Left kidney (tissue), 2 donors: ENCODE data around the gene ANO4. TPM values are rescaled to one million over a fixed set of nuclear protein-coding genes. Genes with fewer than 3 reads are reported as not detected.
"Not testable (repeated sequence)": the region's sequence is repeated elsewhere in the genome, so short reads cannot be mapped to it uniquely, and the experiment has no call there.

Experiments
- DNase-seq: peaks from one replicate; pipeline ENCODE4 v3.0.0-alpha.2; 2013
- polyA plus RNA-seq: library from polyadenylated mRNA; unstranded; fragments of 120-200 nt; gene quantifications from one replicate; pipeline ENCODE4 v1.2.1, GENCODE V29; 2013; ENCODE audit not compliant: insufficient read length

ANO4 gene
- polyA plus RNA-seq, 1 donor = 2.1 TPM

- no peak for DNase-seq
These were observed 80.6 kb downstream of the ANO4 start for GRCh38 chr12:100875156-100875555.

- DNase-seq = no peak
These were observed 81.2 kb downstream of the ANO4 start for GRCh38 chr12:100875771-100876170.

- DNase-seq = no peak
These were observed 83.2 kb downstream of the ANO4 start for GRCh38 chr12:100877776-100878175.

- DNase-seq = no peak
These were observed 100.6 kb downstream of the ANO4 start for GRCh38 chr12:100895192-100895591.

- no peak for DNase-seq
These were observed 101.6 kb downstream of the ANO4 start for GRCh38 chr12:100896192-100896591.

GRCh38 chr12:100897240-100897639 is 102.7 kb downstream of the ANO4 start:
- DNase-seq = no peak

GRCh38 chr12:100899301-100899700 is 104.7 kb downstream of the ANO4 start:
- no peak for DNase-seq

- no peak for DNase-seq
These were observed 106.2 kb downstream of the ANO4 start for GRCh38 chr12:100900808-100901207.

- DNase-seq = no peak
These were observed 106.7 kb downstream of the ANO4 start for GRCh38 chr12:100901266-100901665.

- no peak for DNase-seq
These were observed 109.7 kb downstream of the ANO4 start for GRCh38 chr12:100904270-100904669.

- DNase-seq = no peak
These were observed 113.9 kb downstream of the ANO4 start for GRCh38 chr12:100908501-100908900.

GRCh38 chr12:100913872-100914592 is 119.5 kb downstream of the ANO4 start:
- no peak for DNase-seq

- no peak for DNase-seq
These were observed 124.5 kb downstream of the ANO4 start for GRCh38 chr12:100919116-100919515.

- DNase-seq = no peak
These were observed 125.9 kb downstream of the ANO4 start for GRCh38 chr12:100920493-100920892.

- DNase-seq = peak; percentile 54
These were observed 132.2 kb downstream of the ANO4 start for GRCh38 chr12:100926669-100927248.

- DNase-seq = no peak
These were observed 133.2 kb downstream of the ANO4 start for GRCh38 chr12:100927826-100928225.

GRCh38 chr12:100932571-100932970 is 138.0 kb downstream of the ANO4 start:
- no peak for DNase-seq

GRCh38 chr12:100933531-100933930 is 139.0 kb downstream of the ANO4 start:
- not testable (repeated sequence) for DNase-seq

- no peak for DNase-seq
These were observed 141.4 kb downstream of the ANO4 start for GRCh38 chr12:100935929-100936328.

- DNase-seq = no peak
These were observed 142.1 kb downstream of the ANO4 start for GRCh38 chr12:100936661-100937060.

- DNase-seq = no peak
These were observed 145.9 kb downstream of the ANO4 start for GRCh38 chr12:100940503-100940902.

GRCh38 chr12:100942984-100943749 is 148.6 kb downstream of the ANO4 start:
- DNase-seq = no peak

GRCh38 chr12:100951756-100952155 is 157.2 kb downstream of the ANO4 start:
- DNase-seq = no peak
